Skin of body (tissue), 2 donors: ENCODE data around the gene ZMIZ1. TPM values are rescaled to one million over a fixed set of nuclear protein-coding genes. Genes with fewer than 3 reads are reported as not detected.

Source experiments
- DNase-seq: peaks from one replicate; lab custom pipeline; 2025; lab: John Stamatoyannopoulos, UW
- total RNA-seq: library from RNA; depleted of rRNA; stranded (reverse); fragments of >200 nt; gene quantifications from one replicate; pipeline ENCODE4 v1.2.3, GENCODE V29; 2014

The ZMIZ1 gene
- total RNA-seq, 1 donor from 2014 or later, result 26.4 TPM

DNA sequence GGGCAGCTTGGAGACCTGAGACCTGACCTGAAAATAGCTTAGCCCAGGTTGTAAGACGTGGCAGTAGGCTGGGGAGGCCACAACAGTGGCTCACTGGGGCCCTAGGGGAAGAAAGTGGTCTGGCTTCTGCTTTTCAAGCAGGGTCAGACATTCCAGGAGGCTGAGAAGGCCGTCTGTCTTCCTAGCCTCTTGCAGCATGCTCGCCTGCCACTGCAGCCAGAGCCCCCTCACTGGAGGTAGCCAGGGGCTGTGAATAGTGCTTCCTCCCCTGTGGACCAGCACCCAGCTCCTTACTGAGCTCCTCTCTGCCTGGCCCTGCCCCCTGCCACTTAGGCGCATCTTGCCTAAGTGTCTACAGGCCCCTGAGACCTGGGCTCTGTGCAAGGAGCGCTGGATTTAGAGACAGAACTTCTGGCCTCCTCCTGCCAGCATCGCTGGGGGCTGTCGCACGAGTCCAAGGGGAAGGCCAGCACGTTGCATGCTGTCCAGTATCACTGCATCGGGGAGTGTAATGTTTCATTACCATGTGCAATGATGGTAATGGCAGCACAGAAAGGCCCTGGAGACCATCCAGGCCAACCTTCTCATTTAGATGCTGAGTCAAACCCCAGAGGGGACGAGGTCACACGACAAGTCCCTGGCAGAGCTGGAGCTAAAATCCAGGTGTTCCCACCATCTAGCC is 12.7 kb downstream of the ZMIZ1 start:
- no peak for DNase-seq

DNA sequence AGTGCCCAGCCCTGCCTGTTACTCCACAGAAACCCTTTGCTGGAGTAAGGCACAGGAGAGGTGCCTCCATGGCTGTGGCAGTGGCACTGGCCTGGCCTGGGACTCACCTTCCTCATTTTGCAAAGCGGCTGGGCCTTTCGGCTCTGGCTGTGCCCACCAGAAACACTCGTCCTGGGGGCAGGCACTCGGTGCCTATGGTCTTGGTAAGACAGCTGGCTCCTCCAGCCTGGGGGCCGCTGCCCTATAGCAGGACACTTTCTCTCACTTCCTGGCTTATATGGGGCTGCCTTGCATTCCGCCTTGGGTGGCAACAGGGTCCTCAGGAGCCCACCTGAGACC is 13.2 kb downstream of the ZMIZ1 start:
- no peak for DNase-seq

DNA sequence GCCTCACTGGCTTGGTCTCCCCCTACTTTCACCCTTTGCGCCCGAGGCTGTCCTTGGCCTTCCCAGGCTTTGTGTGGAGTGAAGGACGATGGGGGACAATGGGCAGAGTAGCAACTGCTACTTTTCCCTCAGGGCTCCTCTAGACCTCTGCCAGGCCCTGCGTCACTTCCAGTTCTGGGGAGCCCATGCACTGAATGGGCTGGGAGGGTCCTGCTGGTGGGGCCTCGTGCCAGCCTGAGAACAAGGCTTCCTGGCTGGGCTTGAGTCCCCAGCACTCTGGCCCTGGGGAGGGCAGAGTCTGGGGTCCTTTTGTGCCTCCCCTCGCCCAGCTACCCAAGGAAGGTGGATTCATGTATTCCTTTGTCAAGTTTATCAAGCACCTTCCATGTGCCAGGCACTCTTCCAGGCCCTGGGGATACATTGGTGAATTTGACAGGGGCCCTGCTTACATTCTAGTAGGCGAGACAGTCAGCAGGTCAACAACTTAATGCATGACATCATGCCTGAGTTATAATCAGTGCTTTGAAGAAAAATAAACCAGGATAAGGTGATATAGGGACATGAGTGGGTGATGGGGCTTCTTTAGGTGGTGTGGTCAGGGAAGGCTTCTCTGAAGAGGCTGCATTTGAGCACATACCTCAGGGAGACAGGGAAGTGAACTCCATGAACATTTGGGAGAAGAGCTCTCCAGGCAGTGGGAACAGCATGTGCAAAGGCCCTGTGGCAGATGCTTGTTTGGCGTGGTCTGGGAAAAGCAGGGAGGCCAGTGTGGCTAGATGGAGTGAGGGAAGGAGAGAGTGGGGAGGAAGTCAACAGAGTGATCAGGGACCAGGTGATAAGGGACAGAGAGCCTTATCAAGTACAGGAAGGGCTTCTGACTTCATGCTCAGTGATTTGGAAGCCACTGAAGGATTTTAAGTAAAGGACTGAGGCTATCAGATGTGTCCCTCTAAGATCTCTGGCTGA is 14.1 kb downstream of the ZMIZ1 start:
- DNase-seq, result no peak

DNA sequence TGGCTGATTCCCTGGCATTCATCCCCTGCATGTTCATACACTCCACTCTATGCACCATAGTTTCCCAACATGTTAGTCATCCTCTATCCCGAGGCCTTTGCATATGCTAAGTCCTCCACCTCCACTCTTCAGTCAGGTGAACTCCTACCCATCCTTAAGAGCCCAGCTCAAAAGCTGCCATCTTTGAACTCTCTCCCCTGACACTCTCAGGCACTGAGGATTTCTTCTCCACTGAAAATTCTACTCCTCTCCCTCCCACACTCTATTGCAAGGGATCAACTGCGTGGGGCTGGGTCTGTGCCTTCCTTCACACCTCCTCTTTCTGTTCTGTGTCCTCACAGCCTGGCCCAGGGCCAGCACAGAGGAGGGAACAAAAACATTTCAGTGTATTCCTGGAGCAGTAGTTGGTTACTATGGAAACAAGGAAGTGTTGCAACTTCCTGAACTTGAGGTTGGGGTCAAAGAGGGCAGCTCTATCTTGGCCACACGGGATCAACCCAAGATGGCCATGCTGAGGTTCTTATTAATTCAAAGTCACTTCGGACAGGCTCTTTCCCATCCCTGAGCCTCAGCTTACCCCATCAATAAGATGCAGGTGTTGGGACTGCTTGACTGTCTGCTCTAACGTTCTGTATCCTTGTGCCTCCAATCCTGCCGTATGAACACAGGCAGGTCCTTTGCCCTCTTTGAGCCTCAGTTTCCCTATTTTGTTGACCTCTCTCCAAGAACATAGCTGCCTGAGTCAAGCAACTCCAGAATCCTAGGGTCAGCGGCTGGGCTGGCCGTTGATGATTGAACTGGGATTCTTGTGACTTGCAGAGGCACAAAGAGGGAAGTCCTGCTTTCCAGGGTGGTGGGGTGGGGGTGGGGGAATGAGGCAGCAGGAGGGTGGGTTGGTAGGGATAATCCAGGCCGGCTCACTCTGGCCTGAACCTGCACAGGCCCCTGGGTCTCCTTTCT is 15.5 kb downstream of the ZMIZ1 start:
- DNase-seq, result peak; percentile 46

DNA sequence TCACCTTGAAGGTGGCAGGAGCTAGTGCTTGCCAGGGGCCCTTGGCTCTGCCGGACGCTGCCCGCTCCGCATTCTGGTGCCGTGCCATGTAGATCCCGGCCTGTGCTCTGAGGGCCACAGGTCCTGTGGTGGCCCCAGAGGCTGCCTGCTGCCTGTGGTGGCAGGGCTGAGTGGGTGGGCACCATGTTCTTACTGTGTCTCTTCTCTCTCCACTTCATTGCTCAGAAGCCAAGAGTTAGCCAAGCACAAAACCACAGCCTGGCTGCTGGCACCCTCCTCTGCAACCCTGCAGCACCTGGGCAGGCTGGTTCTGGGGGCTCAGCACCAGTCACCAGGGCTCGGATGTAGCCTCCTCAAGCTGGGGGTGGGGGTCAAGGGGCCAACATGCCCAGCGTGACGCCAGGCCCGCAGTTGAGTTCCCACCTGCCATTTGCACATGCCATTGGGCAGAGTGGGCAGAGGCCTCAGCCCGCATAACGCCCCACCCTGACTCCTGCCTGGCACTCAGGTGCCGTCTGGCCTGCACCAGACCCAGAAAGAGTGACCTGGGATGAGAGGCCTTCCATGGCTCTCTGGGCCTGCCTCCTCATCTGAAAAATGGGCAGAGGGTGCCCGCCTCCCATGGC is 16.3 kb downstream of the ZMIZ1 start:
- no peak for DNase-seq

DNA sequence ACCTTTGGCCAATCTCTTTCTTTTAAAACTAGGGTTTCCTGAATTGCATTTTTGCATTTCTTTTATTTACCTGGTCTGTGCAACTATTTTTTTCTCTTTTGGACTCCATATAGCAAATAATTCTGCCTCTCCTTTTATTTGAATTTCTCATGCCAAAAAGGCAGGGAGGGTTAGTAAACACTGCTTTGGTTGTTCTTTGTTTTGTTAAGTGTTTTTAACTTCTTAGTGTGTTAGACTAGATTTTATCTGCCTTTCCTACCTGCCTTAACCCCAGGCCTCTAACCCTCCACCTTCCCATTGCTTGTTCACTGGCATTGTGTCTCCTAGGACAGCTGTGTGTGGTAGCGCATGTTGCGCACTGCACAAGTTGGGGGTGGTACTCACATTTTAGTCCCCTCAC is 18.1 kb downstream of the ZMIZ1 start:
- no peak for DNase-seq

DNA sequence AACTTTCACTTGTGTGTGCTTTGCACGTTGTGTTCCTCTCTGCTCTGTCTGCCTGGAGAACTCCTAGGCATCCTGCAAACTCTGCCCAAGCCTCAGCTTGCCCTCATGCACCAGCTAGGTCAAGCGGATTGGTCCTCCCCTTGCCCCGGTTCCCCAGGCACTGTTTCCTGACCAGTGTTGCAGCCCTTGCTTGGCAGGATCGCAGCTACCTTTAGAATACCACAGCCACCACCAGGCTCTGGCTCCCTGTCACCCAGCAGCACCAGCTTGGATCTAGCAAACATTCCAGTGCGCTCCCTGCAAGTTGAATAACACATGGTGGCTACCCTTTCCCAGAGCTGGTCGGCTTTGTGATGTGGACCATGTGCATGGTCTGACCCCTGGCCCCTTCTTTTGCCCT is 19.0 kb downstream of the ZMIZ1 start:
- DNase-seq, result no peak

DNA sequence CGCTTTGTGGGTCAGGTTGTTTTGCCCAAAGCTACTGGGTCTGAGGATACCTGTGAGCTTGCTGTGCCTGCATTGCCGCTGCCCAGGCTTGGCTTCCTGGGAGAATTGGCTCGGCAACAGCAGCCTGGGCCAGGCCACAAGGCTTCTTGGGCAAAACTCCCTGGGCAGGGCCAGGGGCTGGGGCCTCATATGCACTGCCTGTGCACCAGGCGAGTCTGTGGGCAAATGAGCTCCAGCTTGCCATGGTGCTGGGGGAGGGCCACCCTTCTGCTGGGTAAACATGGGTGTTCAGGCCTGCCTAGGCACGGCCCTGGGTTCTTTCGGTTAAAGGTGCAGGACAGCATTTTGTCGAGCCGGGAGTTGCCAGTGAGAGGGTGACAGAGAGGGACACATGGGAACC is 19.4 kb downstream of the ZMIZ1 start:
- no peak for DNase-seq

DNA sequence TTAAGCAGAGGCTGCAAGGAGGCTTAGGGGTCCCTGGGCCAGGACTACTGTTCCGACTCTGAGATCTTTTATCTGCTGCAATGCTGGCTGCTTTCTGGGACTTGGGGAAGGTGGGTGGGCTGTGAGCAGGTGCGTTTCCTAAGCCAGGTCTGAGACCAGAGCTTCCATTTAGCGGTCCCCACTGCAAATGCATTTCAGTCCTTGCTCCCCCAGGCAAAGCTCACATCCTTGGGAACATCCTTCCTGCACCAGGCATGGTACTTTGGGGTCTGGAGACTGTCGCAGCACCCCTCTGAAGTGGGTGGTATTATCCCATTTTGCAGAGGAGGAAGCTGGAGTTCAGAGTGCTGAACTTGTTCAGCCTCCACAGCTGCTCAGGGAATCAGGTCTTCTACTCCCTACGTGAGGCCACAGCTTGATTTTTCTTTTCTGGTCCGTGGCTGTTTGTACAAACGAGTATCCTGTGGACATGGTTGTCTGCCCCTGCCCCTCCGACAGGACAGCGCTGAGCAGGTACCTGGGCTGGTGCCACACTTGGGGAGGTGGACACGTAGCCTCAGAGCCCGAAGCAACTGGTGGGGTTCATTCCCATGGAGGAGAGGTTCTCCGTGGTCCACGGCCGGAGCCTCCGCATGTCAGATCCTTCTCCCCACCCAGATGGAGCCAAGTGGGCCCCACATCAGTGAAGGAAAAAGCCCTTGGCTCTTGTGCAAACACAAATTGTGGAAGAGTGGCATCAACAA is 20.0 kb downstream of the ZMIZ1 start:
- DNase-seq, result no peak

DNA sequence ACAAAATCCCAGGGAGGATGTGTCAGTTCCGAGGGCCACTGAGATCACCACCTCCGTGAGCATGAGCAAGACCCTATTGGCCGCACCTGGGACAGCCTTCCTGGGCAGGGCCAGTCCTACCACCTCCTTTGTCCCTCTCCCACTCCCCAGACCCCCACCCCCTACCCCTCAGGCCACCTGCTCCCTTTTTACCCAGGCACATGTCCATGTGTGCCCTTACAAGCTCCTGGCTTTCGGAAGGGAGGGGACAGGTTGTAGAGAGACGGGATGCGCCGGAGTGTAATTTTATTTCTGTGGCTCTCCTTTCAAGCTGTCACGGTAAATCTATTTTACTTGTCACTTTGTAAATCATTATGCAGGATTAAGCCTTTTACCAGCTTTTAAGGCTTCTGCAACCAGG is 20.9 kb downstream of the ZMIZ1 start:
- DNase-seq, result no peak

DNA sequence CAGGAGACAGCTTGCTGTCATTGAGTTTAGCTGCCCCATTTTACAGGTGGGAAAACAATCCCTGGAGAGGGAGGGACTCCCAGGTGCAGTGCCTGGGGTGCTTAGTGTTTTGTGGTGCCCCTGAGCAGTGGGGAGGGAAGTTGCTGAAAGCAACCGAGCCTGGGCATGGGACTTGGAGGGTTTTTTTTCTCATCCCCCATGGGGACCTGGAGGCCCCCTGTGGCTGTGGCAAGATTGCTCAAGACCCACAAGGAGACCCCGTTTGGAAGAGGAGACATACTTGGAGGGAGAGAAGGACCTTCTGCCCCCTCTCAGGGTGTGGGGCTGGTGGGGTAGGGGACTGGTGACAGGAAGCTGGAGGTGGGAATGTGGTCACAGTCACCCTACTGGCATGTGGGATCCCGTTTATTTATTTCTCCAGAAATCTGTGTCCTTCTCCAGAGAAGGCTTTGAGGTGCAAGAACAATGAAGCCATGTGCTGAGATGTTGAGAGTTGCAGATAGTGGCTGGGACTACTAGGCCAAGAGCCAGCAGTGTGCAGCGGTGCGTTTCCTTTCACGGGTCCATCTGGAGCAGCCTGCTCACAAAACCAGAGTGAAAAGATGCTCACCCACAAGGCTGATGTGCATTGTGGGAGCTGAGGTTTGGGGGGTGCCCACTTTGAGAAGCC is 21.5 kb downstream of the ZMIZ1 start:
- DNase-seq, result no peak

DNA sequence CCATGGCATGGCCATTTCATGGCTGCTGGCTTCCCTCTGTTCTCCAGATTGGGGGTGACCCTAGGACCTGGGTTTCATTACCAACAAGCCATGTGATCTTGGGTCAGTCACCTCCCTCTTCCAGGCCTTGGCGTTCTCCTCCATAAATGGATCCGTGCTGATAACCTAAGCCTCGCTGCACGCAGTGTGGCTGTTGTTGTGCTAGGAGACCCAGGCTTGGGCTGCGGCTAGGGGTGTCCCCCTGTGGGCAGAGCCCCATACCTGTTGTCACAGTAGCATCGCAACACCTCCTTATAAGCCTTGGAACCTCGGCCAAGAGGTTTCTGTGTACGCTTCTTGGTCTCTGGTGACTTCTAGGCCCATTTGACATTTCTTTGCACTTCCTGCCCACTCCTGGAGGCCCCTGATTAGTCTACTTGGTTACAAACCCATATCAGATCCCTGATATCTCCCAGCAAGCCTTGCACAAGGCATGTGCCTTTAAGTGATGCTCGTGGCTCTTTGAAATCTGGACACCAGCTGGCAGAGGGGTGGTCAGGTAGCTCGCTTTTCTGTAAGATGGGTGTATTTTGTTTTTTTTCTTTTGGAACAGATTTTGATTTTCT is 23.6 kb downstream of the ZMIZ1 start:
- no peak for DNase-seq

DNA sequence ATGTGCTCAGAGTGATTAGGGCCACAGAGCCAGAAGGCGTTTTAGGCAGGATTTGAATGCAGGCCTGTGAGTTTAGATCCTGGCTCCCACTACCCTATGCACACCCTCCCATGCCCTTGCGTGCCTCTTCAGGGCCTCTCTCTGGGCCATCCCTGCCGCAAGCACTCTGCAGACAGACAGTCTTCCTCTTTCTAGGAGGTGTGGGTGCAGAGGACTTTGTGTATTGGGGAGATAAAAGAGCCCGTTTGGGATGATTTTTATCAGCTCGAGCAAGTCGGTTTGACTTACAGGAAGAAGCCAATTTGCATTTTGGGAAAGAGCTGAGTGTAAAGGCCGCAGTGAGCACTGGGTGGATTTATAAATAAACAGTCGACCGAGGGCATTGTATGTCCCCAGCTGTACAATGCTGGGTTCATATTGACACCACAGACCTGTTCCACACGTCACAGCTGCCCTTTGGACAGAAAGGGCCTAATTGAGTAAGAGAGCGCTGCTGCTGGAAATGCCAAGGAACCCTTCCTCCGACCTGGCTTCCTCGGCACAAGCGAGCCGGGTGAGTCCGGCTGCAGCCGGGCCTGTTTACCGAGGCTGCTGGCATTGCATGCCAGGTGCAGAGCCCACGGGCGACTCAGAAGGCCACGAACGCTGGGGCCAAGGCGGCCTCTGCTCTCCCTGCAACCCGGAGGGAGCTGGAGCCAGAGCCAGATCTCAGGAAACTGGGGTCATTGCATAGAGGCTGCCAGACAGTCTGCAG is 25.1 kb downstream of the ZMIZ1 start:
- no peak for DNase-seq

DNA sequence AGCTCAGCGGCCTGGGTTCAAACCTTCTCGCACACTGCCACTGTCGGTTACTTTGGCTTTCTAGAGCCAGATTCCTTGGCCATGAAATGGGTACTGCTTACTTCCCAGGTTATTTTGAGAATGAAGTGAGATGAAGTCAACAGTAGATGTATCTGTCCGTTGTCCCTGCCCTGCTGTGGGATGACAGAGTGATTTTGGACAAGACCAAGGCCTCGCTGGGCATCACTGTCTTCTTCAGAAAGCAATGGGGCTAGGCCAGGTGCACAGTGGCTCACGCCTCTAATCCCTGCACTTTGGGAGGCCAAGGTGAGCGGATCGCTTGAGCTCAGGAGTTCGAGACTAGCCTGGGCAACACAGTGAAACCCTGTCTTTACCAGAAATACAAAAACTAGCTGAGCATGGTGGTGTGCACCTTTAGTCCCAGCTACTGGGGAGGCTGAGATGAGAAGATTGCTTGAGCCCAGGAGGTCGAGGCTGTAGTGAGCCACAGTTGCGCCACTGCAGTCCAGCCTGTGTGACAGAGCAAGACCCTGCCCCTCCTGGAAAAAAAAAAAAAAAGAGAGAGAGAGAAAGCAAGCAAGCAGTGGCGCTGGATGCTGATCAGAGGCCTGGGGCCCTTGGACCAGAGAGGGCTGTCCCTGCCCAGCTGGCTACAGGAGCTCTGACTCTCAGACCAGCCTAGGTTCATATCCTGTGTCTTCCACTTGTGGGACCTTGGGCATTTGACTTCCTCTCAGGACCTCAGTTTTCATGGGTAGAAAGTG is 25.8 kb downstream of the ZMIZ1 start:
- DNase-seq, result no peak

DNA sequence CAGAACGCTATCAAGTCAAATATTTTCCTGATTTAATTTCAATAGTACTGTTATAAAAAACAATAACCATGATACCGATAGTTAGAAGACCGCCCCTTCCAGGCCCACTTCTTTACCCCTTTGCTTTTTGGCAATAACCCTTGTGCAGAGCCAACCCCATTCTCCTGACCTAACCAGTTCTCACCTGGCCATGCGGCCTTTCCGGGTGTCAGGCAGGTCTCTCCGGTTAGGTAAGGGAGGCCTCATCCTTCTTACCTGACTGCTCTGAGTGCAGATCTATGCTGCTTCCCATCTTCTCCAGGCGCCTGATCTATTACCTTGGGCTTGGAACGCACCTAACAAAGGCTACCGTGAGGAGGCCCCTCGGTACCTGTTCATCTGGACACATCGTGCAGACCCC is 26.6 kb downstream of the ZMIZ1 start:
- no peak for DNase-seq

DNA sequence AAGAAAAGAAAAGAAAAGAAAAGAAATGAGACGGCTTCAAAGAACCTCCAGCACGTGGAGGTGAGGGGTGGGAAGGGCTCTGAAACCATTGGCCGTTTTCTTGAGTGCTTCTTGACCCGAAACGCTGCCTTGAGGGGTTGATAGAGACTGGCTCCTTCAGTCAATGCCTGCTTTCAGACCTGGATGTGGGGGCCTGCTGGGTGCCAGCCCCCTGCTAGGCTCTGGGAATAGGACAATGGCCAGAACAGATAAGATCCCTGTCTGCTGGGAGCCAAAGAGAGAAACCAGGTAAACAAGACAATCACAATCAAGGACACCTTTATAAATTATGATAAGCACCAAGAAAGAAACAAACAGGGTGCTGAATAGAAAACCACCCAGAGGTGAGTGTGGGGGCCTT is 27.7 kb downstream of the ZMIZ1 start:
- no peak for DNase-seq

DNA sequence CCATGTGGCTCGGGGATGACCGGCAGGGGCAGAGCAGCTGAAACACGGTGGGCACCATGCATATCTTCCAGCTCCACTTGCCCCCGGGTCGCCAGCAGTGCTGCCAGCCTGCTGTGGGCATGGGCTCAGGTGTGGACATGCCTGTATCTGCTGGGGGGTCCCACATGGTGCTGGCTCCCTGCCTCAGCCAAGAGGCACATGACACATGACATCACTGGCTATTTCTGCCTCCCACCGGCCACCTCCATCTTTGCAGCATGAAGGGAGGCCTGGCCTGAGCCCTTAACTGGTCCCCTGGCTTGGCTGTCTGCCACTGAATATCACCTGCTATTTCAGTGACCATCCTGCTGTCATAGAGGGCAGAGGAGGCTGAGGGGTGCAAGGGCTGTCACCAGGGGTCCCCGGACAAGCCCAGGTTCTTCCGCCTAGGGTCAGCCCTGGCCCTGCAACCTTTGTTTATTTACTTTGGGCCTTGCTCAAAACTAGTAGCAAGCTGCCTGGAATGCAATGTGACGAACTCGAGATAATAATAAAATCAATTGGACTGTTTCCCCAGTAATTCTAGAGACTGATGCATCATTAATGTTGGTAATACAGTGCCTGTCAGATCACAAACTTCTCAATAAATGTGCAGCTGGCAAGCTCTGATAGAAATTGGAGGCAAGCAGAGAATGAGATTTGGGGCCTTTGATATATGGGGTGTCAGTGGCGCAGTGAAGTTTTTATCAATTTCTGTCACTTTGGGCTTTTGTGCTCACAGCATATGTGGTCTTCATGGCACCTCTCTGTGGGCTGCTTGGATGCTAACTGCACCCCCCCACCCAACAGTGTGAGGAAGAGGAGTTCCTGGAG is 28.5 kb downstream of the ZMIZ1 start:
- no peak for DNase-seq
